ENCODE data around the gene SLC8A1.

GRCh38 chr2:40113997-40114396 lies 337.9 kb downstream of the SLC8A1 start:
- TF ChIP-seq EZH2 (IDR thresholded peaks at IDR 0.05) (no peak), POLR2AphosphoS5 (IDR thresholded peaks at IDR 0.05; ENCODE audit: borderline replicate concordance, low read depth, low read length) (no peak)
